ENCODE results near the gene OTOF. TPM values are rescaled to one million over a fixed set of nuclear protein-coding genes. Genes with fewer than 3 reads are reported as not detected.
A peak's percentile ranks its signal among the peaks of the same experiment; 100 is the strongest.

Gene OTOF
- total RNA-seq, 1 donor from 2014 or later, result 0.36 TPM

- peaks cover 16% of the 10 kb centered on the region for H3K4me1 Mint-ChIP-seq
- DNase-seq (ENCODE audit: low spot score), result peak; percentile 93
- peak overlapping the region; percentile 100 for H2AFZ ChIP-seq (replicated peaks)
- no peak overlapping the region for H3K27ac ChIP-seq
- no peak overlapping the region for H3K9ac ChIP-seq
- no peak overlapping the region for H3K27ac Mint-ChIP-seq
- peaks cover 2% of the 10 kb centered on the region for H3K9me3 Mint-ChIP-seq
- H3K36me3 Mint-ChIP-seq, result no peaks in the 10 kb centered on the region
- H3K36me3 ChIP-seq, result no peaks in the 10 kb centered on the region
- H3K27me3 Mint-ChIP-seq (ENCODE audit: insufficient read depth, low read depth), result peaks cover 15% of the 10 kb centered on the region
- H3K9me3 ChIP-seq (ENCODE audit: low read depth), result no peaks in the 10 kb centered on the region
- no peak for TF ChIP-seq EZH2phosphoT487 (IDR thresholded peaks at IDR 0.05)
- no peak for TF ChIP-seq EZH2 (IDR thresholded peaks at IDR 0.05)
- TF ChIP-seq CTCF (IDR thresholded peaks at IDR 0.05), result peak; percentile 97
- peak overlapping the region; percentile 94 for H3K4me2 ChIP-seq
- peaks cover 10% of the 10 kb centered on the region for H3K4me1 ChIP-seq
- H3K4me3 Mint-ChIP-seq, result peak overlapping the region; percentile 70
- no peaks in the 10 kb centered on the region for H4K20me1 ChIP-seq (ENCODE audit: low read depth)
- no peaks in the 10 kb centered on the region for H3F3A ChIP-seq (ENCODE audit: low read depth)
- H3K79me2 ChIP-seq (ENCODE audit: low read depth), result no peaks in the 10 kb centered on the region
- H3K27me3 ChIP-seq, result peaks cover 19% of the 10 kb centered on the region
- H3K4me3 ChIP-seq, result peak overlapping the region; percentile 57
Observed at GRCh38 chr2:26503231-26503880, 25.4 kb upstream of the OTOF start.

GRCh38 chr2:26500406-26500805, 22.5 kb upstream of the OTOF start:
- H3K4me1 ChIP-seq, result peaks cover 21% of the 10 kb centered on the region
- H4K20me1 ChIP-seq (ENCODE audit: low read depth), result no peaks in the 10 kb centered on the region
- peaks cover 19% of the 10 kb centered on the region for H3K27me3 ChIP-seq
- Mint-ChIP-seq H3K27me3 (ENCODE audit: insufficient read depth, low read depth) (peaks cover 20% of the 10 kb centered on the region), H3K27ac (no peak overlapping the region), H3K9me3 (peaks cover 7% of the 10 kb centered on the region), H3K4me1 (peaks cover 21% of the 10 kb centered on the region), H3K4me3 (no peak overlapping the region), H3K36me3 (peaks cover 2% of the 10 kb centered on the region)
- H3K4me3 ChIP-seq, result no peak overlapping the region
- no peak overlapping the region for H2AFZ ChIP-seq (replicated peaks)
- H3K9me3 ChIP-seq (ENCODE audit: low read depth), result no peaks in the 10 kb centered on the region
- no peak overlapping the region for H3K27ac ChIP-seq
- TF ChIP-seq EZH2phosphoT487 (IDR thresholded peaks at IDR 0.05) (no peak), CTCF (IDR thresholded peaks at IDR 0.05) (no peak), EZH2 (IDR thresholded peaks at IDR 0.05) (no peak)
- H3K9ac ChIP-seq, result no peak overlapping the region
- H3K79me2 ChIP-seq (ENCODE audit: low read depth), result no peaks in the 10 kb centered on the region
- no peak for DNase-seq (ENCODE audit: low spot score)
- peaks cover 13% of the 10 kb centered on the region for H3F3A ChIP-seq (ENCODE audit: low read depth)
- H3K36me3 ChIP-seq, result no peaks in the 10 kb centered on the region
- no peak overlapping the region for H3K4me2 ChIP-seq

- peaks cover 2% of the 10 kb centered on the region for H3K36me3 Mint-ChIP-seq
Observed at GRCh38 chr2:26495705-26496297, 17.9 kb upstream of the OTOF start.

More at GRCh38 chr2:26495705-26496297, 17.9 kb upstream of the OTOF start:
- H3K79me2 ChIP-seq (ENCODE audit: low read depth), result no peaks in the 10 kb centered on the region
- H3K9me3 ChIP-seq (ENCODE audit: low read depth), result no peaks in the 10 kb centered on the region
- TF ChIP-seq CTCF (IDR thresholded peaks at IDR 0.05), result no peak
- TF ChIP-seq EZH2phosphoT487 (IDR thresholded peaks at IDR 0.05), result peak; percentile 60
- H3F3A ChIP-seq (ENCODE audit: low read depth), result peaks cover 15% of the 10 kb centered on the region
- Mint-ChIP-seq H3K27me3 (ENCODE audit: insufficient read depth, low read depth) (peaks cover 9% of the 10 kb centered on the region), H3K4me3 (peak overlapping the region; percentile 16), H3K4me1 (peaks cover 31% of the 10 kb centered on the region), H3K27ac (peak overlapping the region; percentile 91), H3K9me3 (peaks cover 7% of the 10 kb centered on the region)
- peaks cover 17% of the 10 kb centered on the region for H3K4me1 ChIP-seq
- no peak overlapping the region for H3K4me3 ChIP-seq
- H3K4me2 ChIP-seq, result peak overlapping the region; percentile 59
- no peaks in the 10 kb centered on the region for H4K20me1 ChIP-seq (ENCODE audit: low read depth)
- H3K36me3 ChIP-seq, result no peaks in the 10 kb centered on the region
- H3K9ac ChIP-seq, result no peak overlapping the region
- no peak overlapping the region for H2AFZ ChIP-seq (replicated peaks)
- DNase-seq (ENCODE audit: low spot score), result peak; percentile 89
- H3K27me3 ChIP-seq, result no peaks in the 10 kb centered on the region
- H3K27ac ChIP-seq, result no peak overlapping the region

All from neural progenitor cell (in vitro differentiated cells).